HG02759 (cell line): ENCODE data around the gene ADRB2.

Source experiments
- ATAC-seq: cut with Tn5 transposase; IDR thresholded peaks from one replicate; pipeline ENCODE4 v1.9.1; 2021; ENCODE audit warnings: mild to moderate bottlenecking, moderate library complexity; ENCODE audit not compliant: unreplicated experiment

ADRB2 gene

DNA sequence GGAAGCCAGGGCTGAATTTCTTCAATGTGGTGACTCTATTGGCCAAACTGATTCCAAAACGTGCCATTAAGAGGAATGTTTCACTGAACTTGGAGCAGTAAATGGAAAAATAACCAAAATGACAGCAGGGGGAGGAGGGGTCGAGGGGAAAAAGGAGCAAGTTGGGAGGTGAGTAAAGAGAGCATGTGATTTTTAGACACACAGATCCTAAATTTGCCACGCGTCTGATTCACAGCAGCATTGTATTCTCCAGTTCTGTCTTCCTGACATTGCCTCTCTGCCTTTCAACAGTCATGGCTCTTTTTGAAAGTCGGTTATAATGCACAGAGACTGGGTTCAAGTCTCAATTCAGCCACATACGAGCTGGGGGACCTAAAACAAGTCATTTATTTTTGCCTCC is 22.0 kb upstream of the ADRB2 start:
- no peak for ATAC-seq

DNA sequence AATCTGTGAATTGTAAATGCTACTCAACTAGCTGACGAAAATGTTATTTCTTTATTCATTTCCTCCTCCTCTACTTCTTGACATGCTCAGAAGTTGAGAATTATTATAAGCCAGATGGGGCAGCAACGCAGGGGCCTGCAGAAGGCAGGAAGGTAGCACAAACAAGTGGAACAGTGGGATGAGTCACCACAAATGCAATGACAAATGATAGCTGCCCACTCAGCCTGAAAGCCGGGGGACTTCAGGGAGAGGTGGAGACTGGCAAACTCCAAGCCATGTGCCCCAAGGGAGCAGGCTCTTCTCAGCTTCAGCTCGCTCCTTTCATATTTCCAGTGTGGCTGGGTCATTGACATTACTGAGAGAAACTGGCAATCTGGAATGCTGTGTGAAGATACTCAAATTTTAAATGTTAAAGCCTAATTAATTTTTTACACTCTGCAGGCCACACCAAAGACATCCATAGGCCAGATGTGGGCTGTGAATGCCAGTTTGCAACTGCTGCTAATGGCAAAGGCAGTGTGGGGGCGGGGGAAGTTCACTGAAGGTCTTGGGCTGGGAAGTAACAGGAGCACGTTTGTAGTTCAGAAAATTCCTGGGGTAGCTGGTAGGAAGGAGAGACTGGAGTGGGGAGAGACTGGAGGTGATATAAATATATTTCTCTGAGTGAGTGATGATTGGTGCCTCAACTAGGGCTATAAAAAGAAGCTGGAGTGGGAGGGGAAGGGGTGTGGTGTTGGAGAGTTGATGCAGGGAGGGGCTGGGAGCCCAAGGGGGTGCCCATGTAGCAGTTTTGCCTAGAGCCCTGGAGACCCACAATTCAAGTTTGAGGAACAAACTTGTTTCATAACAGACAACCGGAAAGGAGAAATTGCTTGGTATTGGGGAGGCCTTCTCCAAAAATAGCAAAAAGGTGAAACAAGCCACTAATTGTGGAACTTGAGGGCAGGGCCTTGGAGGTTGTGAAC is 20.8 kb upstream of the ADRB2 start:
- ATAC-seq = peak; percentile 43

DNA sequence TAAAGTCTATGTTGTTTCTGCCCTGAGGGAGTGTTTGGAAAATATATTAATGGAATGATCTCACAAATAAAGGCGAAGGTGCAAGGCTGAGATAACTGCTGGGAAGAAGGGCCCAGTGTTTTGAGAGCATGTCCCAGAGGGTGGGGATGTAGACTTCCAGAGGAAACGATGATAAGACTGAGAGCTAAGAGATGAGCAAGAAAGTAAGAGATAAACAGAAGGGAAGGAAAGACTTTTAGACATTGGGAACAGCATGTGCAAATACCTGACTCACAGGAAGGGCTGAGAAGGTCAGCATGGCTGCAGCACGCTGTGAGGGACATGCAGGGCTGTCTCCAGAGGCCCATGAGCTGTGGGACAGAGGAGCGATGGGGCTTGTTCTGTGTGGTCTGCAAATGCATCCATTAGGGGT is 19.9 kb upstream of the ADRB2 start:
- no peak for ATAC-seq

DNA sequence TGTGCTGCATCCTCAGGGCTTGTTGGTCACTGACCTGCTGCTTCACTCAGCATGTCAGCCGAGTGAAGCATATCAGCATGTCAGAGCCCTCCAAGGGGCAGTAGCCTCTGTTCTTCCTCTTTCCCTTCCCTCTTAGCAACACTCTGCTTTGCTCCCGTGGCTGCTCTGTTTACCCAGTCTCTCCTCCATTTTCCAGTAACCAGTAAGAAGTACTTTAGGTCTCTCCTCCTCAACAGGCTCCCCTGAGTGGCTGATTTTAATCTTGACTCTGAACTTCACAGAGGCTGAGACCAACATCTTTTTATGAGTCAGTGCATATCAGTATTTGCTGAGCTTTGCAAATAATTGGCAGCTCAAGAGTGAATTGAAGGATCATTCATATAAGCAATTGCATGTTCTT is 18.6 kb upstream of the ADRB2 start:
- peak; percentile 12 for ATAC-seq

DNA sequence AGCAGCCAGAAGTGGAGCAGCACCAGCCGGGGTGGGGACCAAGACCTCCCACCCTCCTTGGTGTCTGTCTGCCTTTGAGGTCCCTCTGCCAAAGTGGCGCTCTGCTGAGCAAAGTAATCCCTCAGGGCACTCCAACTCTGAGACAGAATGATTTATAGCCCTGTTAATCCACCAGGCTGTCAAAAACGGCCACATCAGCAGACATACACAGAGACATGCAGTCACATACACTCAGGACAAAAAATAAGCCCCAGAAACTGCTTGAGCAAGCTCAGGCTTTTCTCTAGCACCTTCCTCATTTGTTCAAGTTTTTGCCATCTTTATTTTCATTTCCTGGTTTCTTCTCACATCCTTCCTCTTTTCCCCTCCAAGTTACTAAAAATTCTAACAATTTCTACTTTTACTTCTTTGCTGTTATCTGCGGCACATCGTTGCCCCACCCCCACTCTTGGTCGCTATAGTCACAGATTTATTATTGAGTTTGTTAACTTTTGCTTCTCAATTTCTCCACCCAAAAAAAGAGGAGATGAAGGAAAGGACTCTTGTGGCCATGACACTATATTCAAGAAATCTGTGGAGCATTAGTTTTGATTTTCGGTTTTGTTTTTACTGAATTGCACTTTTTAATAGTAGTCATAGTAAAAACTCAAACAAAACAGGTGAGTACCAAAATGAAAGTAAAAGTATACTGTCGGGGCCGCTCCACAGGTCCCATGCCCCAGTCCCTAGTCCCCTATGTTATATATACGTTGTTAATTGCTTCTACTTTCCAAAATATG is 17.4 kb upstream of the ADRB2 start:
- ATAC-seq = peak; percentile 57

DNA sequence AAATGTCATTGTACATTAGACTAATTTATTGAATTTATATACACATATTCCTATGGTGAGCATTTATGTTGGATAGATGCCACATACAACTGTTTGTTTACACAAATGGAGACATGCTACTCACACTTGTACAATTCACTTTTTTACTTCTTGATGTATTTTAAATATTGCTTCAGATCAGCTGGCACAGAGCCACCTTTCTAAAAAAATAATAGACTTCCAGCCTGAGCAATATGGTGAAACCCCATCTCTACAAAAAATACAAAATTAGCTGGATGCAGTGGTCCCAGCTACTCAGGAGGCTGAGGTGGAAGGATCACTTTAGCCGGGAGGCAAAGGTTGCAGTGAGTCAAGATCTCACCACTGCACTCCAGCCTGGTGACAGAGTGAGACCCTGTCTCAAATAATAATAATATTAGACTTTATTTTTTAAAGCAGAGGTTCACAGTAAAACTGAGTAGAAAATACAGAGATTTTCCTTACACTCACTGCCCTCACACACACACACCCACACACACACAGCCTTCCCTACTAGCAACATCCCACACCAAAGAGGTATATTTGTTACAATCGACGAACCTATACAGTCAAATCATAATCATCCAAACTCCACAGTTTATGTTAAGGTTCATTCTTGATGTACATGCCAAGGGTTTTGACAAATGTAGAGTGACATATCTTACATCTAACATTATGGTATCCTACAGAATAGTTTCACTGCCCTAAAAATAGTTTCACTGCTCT is 16.5 kb upstream of the ADRB2 start:
- ATAC-seq = no peak

DNA sequence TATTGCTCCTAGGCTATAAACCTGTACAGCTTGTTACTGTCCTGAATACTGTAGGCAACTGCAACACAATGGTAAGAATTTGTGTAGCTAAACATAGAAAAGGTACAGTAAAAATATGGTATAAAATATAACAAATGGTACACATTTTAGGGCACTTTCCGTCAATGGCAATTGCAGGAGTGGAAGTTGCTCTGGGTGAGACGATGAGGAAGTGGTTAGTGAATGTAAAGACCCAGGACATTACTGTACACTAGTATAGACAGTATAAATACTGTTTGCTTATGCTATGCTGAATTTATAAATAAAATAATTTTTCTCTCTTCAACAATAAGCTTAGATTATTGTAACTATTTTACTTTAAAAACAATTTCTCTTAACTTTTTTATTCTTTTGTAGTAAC is 15.6 kb upstream of the ADRB2 start:
- ATAC-seq = no peak

DNA sequence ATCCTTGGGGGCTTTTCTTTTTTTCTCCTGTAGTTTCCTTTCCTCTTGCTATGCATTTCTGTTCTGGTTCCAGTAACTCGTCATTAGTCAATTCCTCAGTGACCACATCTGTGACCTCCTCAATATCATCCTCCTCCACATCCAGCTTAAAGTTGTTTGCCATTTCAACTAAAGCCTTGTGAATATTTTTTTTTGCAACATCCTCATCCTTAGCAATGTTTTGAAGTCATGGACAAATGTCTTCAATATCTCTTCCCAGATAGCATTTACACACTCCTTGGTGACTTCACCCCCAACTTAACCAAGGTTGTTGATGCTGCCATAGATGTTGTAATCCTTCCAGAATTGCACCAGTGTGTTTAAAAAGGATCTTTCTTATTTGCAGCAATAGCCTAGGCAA is 14.7 kb upstream of the ADRB2 start:
- ATAC-seq = no peak

DNA sequence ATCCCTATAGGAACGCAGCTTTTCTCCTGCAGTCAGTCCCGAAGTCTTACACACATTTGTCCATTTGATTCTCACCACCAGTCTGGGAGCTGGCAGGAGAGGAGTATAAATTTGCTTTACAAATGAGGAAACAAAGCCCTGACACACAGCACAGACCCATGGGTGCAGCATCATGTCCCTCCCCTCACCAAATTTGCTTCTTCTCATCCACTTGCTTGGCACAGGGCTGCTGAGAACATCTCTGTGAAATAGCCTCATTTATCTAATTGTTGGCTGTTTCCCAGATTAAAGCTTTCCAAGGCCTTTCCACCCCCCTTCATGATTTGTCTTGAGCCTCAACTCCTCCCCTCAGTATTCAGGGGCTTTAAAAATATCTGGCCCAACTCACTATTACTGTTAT is 11.3 kb upstream of the ADRB2 start:
- no peak for ATAC-seq

DNA sequence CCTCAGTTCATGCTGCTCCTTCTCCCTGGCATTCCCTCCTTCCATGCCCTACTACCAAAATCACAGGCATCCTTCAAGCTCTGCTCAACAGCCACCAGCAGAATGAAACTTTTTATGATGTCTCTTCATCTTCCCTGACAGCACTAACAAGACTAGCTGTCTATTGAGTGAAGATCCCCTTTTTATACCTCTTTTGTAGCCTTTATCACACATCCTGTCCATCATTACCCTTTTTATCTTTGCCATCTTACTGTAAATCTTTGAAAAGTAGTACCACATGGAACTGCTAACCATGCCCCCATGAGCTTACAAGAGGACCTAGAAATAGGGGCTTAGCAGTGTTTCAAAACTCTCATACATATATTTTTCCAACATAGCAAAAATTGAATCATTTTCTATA is 10.8 kb upstream of the ADRB2 start:
- no peak for ATAC-seq

DNA sequence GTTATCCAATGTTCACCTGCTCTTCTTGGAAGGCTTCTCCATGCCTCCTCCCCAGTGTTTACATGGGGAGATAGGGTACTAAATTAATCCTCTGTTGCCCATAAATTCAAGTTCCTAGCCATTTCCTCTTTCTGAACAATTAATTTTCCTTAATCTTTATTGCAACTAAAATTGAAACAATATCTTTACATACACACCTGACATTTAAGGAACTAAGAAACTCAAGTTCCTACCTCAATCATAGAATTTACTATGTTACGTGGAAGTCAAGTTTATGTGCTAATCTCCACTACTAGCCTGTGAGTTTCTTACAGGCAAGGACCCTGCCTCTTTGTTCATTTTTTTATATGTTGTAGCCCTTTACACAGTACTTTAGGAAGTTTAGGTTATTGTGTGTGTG is 10.1 kb upstream of the ADRB2 start:
- ATAC-seq = no peak

DNA sequence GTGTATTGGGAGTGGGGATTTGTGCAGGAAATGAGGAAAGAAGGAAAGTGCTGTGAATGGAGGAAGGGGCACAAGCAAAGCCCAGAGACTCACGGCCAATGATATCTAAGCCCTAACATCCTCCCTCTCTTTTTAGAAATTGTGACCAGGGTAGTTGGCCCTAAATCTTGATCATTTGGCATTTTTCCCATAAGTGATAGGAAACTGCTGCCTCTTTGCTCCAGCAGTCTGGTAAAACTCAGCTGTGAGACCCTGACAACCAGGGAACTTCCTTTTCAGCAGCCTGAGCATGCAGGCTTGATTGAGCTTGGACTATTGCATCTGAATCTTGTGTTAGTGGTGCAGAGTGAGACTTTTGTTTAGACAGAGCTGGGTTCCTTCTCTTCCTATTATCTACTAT is 9.6 kb upstream of the ADRB2 start:
- ATAC-seq = no peak

DNA sequence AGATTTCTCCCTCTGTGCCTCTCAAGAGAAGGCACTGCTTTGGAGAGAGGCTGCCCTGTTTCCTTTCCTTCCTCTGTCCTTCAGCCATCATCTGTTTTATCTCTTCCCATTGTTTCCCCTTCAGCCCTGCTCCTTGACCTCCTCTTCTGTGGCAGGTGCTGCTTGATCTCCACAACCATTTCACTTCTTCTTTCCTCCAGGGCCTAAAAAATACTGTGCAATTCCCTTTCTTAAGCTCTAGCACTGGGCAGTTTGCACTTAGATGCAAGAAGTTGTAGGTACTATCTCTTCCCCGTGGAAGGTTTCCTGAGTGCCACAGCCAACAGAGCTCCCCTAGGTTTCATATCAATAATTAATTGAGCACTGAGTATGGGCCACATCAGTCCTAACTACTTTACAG is 8.8 kb upstream of the ADRB2 start:
- ATAC-seq = no peak

DNA sequence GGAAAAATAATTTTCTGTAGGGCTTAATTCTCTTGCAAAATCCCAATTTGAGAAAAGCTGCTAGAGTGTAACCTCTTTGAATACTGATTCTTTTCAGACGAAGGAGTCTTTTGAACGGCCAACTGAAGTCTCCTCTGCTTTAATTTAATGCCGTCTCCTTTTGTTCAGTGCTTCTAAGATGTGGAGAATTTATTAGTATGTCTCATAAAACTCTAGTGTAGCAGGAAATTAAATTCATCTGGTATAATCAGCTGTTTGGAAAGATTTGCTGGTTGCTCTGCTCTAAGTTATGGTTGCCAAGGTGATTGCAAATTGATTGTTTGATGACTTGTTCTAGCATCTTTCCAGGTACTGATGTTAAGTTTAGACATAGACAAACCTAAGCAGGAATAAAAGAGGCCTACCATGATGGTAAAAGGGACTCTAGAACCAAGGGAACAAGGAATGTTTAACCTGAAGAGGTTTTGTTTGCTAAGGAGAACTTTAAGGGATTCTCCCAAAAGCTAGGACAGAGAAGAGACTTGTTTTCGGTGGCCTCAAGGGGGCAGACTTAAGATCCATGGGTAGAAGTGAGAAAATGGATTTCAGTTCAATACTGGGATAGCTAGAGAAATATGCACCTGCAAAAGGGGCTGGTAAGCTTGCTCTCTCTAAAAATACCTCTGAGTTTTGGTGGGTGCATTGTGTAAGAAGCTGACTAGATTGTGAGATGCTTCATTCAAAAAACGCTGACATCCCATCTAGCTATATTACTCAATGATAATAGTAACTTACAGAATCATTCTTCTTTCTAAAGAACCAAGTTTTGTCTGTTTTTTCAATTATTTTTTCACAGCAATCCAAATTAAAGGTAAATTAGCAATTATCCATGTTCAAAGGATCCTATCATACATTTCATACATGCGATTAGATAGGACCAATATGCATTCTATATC is 5.7 kb upstream of the ADRB2 start:
- ATAC-seq = peak; percentile 37

DNA sequence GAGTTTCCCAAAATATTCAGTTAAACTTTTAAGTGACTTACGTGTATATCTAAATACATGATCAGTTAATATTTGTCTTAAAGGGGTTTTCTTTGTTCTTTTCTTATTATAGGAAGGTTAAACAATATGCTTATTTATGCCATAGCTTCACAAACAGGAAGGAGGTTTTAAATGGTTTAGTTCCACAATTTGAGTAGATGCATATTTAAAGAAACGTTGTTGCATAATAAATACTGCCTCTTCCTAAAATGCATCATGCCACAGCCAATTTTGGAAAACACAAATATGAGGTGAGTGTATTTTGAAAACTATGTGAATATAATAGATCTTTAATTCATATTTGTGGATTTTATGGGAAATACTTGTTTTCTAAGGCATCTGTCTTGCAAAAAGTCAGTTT is 2.5 kb upstream of the ADRB2 start:
- no peak for ATAC-seq

DNA sequence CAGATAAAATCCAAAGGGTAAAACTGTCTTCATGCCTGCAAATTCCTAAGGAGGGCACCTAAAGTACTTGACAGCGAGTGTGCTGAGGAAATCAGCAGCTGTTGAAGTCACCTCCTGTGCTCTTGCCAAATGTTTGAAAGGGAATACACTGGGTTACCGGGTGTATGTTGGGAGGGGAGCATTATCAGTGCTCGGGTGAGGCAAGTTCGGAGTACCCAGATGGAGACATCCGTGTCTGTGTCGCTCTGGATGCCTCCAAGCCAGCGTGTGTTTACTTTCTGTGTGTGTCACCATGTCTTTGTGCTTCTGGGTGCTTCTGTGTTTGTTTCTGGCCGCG is 727 bp upstream of the ADRB2 start:
- ATAC-seq = peak; percentile 5

DNA sequence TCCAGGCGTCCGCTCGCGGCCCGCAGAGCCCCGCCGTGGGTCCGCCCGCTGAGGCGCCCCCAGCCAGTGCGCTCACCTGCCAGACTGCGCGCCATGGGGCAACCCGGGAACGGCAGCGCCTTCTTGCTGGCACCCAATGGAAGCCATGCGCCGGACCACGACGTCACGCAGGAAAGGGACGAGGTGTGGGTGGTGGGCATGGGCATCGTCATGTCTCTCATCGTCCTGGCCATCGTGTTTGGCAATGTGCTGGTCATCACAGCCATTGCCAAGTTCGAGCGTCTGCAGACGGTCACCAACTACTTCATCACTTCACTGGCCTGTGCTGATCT is 294 bp downstream of the ADRB2 start:
- no peak for ATAC-seq

DNA sequence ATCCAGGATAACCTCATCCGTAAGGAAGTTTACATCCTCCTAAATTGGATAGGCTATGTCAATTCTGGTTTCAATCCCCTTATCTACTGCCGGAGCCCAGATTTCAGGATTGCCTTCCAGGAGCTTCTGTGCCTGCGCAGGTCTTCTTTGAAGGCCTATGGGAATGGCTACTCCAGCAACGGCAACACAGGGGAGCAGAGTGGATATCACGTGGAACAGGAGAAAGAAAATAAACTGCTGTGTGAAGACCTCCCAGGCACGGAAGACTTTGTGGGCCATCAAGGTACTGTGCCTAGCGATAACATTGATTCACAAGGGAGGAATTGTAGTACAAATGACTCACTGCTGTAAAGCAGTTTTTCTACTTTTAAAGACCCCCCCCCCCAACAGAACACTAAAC is 1.3 kb downstream of the ADRB2 start:
- ATAC-seq = no peak

DNA sequence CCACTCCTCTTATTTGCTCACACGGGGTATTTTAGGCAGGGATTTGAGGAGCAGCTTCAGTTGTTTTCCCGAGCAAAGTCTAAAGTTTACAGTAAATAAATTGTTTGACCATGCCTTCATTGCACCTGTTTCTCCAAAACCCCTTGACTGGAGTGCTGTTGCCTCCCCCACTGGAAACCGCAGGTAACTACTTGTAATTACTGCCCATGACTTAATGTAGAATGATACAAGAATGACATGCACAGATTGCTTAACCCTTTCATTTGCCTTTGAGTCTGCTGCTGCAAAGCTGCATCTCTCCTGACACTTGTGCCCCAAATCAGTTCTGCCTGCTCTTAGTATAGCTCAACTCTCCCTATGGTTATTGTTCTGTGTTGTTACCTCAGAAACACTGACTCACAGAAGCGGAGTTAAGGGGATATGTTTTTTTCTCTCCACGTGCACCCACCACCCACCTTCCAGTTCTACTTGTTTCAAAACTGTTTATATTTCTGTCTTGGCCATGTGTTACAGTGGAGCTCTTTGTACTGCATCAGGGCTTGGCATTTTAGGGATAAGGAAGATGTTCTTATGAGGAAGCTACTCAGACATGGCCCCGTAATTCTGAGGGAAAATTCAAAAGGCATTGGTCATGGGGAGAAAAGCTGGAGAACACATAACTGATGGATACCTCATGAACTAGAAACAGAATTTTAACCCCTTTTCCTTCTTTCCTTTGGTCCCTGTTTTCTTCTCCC is 2.3 kb downstream of the ADRB2 start:
- no peak for ATAC-seq

DNA sequence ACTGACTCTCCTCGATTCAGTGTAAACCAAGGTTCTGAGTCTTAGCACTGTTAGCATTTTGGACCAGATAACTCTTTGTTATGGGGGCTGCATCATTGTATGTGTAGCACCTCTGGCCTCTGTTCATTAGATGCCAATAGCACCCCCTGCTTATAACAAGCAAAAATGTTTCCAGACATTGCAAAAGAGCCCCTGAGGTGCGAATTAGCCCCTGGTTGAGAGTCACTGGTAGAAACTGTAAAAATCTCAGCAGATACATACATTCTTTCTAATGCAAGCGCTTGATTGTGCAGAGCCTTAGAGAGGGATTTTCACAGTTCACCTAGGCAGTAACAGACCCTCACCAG is 2.8 kb downstream of the ADRB2 start:
- no peak for ATAC-seq
